Left forelimb (tissue), 1 donor: ENCODE data around the gene C10orf143.
"Not testable (repeated sequence)": the region's sequence is repeated elsewhere in the genome, so short reads cannot be mapped to it uniquely, and the experiment has no call there.

ENCODE experiments used
- DNase-seq: peaks from one replicate; pipeline ENCODE4 v3.0.0-alpha.2; 2018; ENCODE audit warnings: low spot score

Gene C10orf143

GRCh38 chr10:130111113-130111851, 652 bp upstream of the C10orf143 start:
- DNase-seq, result peak; percentile 97

GRCh38 chr10:130109796-130110245, 809 bp downstream of the C10orf143 start:
- peak; percentile 80 for DNase-seq

- no peak for DNase-seq
Observed at GRCh38 chr10:130108934-130109604, 1.6 kb downstream of the C10orf143 start.

- DNase-seq, result not testable (repeated sequence)
Observed at GRCh38 chr10:130108146-130108545, 2.5 kb downstream of the C10orf143 start.

DNA sequence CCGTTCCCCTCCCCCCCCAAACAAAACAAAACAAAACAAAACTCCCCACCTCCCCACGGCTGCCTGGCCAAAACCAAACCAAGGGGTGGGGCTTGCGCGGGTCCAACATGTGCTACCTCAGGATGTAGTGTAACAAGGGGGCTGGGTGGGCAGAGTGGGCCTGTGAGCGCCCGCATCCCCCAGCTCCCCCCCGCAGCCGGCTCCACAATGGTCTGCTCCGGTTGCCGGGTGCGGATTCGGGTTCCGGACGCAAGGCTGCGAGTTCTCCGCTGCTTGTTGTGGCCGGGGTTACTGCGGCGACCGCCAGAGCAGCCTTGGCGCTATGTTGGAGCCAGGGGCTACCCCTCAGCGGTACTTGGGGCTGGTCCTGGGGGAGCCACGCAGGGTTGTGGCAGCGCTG, 4.9 kb downstream of the C10orf143 start:
- no peak for DNase-seq

- DNase-seq, result no peak
Observed at GRCh38 chr10:130099344-130099743, 11.3 kb downstream of the C10orf143 start.

DNA sequence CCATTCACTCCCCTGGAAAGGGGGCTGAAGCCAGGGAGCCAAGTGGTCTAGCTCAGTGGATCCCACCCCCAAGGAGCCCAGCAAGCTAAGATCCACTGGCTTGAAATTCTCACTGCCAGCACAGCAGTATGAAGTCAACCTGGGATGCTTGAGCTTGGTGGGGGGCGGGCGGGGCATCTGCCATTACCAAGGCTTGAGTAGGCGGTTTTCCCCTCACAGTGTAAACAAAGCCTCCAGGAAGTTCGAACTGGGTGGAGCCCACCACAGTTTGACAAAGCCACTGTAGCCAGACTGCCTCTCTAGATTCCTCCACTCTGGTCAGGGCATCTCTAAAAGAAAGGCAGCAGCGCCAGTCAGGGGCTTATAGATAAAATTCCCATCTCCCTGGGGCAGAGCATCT, 20.1 kb downstream of the C10orf143 start:
- DNase-seq, result not testable (repeated sequence)

DNA sequence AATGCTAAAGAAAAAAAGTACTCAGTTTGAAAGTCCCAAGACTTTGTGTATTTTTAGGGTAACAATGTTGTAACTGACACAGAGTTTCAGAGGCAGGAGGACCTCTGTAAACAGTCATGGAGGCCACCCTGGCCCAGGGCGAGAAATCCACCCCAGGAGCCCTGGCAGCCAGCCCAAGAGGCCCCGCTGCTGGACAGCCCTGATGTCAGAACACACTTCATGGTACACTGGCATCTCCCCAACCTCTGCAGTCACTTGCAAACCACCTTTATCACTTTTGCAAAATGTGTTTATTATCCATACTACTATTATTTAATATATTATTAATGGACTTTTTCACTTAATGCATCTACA, 30.2 kb downstream of the C10orf143 start:
- no peak for DNase-seq

DNA sequence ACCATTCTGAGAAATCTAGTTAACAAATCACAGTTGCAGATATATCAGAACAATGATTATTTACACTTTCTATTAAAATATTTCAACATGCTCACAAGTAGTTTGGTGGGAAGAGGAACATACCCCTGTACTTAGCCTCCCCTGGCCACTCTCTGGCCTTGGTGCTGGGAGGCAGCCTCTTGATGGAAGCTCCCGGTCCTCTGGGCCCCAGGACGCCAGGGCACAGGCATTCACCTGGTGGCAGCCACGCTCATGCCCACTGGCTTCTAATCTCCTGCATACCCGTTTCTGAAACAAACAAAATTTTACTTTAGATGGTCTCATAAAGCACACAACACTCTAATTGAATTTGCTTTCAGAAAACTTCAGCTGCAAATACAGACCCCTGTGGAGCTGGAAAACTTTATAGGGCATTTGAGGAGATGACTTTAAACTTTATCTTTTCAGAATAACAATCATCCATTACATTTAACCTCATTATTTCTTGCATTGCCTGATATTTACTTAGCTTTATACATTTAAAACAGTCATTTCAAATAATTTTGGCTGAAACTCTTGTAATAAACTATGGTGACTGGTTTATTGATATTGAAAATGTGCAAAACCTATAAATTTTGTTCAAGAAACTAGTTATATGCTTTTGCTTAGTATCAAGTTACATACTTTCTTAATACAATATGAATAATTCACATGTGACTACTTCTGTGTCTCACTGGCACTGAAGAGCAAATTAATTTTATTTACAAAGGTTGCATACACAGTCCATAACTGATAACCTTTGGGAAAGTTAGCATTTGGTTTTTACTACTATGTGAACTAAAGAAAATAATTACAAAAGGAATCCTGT, 30.8 kb downstream of the C10orf143 start:
- DNase-seq, result no peak

GRCh38 chr10:130078120-130078519, 32.5 kb downstream of the C10orf143 start:
- DNase-seq, result no peak

DNA sequence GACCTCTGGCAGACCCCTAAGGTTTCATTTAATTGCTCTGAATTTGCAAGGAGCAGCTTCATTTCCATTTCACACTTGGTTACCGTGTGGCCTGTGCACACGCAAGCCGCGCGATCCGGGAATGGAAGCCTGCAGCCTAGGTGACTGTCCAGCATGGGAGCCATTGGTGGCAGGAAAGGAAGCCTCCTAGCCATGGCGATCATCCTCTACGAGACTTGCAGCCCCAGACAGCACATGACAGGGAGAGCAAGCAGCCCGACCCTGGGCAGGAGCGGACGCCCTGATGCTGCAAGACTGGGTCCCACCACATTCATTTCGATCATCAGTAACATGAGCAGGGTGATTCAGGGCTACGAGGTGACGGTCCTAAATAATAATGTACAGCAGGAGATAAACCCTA, 33.9 kb downstream of the C10orf143 start:
- DNase-seq, result no peak

- no peak for DNase-seq
Observed at GRCh38 chr10:130074639-130075038, 36.0 kb downstream of the C10orf143 start.

GRCh38 chr10:130073912-130074311, 36.7 kb downstream of the C10orf143 start:
- no peak for DNase-seq

GRCh38 chr10:130072247-130072646, 38.4 kb downstream of the C10orf143 start:
- no peak for DNase-seq

- no peak for DNase-seq
Observed at GRCh38 chr10:130067893-130068292, 42.7 kb downstream of the C10orf143 start.

DNA sequence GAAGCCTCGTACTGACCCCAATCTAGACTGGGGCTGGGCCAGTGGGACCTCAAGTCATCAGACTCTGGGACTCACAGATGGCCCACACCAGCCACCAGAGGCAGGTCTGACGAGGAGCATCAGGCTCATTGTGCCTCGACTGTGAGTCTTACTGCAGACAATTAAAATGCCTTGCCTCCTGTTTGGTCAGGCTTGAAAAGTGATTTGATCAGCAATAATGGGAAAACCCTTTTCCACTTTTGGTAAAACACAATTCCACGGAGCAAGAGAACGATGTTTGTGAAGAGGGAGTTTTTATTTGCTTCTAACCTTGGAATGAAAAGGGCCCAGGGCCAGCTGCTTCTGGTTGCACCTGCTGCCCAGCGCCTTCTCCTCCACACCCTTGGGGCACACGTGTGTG, 43.9 kb downstream of the C10orf143 start:
- no peak for DNase-seq

DNA sequence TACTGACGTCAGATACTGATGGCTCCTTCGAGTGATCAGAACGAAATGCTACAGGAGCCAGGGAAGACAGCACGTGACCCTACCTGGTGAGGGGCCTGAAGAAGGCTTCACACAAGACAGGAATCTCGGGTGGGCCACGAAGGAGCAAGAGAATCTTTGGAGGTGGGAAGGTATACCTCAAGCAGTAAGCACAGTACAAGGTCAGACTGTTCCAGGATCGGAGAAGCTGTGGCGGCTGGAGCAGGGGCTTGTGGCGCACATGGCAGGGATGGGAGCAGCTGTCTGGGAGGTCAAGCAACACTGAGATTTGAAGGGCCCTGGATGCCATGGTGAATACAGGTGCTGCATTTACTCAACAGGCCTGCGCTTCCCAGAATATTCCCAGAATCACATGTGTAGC, 45.4 kb downstream of the C10orf143 start:
- no peak for DNase-seq

- no peak for DNase-seq
Observed at GRCh38 chr10:130064783-130065182, 45.8 kb downstream of the C10orf143 start.

GRCh38 chr10:130062976-130063375, 47.7 kb downstream of the C10orf143 start:
- DNase-seq, result no peak

DNA sequence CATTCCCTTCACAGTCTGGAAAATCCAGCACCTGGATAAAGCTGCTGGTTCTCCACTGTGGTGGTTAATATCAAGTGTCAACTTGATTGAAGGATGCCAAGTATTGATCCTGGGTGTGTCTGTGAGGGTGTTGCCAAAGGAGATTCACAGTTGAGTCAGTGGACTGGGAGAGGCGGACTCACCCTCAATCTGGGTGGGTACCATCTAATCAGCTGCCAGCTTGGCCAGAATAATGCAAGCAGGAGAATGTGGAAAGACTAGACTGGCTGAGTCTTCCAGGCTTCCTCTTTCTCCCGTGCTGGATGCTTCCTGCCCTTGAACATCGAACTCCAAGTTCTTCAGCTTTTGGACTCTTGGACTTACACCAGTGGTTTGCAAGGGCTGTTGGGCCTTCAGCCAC, 48.4 kb downstream of the C10orf143 start:
- DNase-seq, result no peak

DNA sequence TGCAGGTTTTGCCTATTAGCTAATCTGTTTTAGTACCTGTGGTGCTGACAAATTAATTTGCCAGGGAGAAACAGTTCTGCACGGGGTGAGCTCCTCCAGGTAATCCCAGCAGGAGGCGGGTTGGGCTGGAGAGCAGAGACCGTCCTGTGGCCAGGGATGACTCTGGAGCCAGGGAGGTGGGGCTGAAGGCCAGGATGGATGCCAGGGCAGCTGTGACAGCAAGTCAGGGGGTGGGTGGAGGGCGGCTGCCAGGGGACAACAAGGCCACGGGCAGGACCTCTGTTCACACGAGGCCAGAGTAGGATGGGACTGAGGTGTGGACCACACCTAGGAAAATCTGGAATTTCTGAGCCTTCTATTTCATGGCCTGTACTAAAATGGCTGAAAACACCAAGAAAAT, 48.9 kb downstream of the C10orf143 start:
- DNase-seq, result no peak

GRCh38 chr10:130054021-130054420, 56.6 kb downstream of the C10orf143 start:
- no peak for DNase-seq

- DNase-seq, result no peak
Observed at GRCh38 chr10:130053561-130053960, 57.1 kb downstream of the C10orf143 start.
